HG03520 (cell line): ENCODE measurements around the gene MRTFB.
A peak's percentile ranks its signal among the peaks of the same experiment; 100 is the strongest.

Experiments
- ATAC-seq: cut with Tn5 transposase; IDR thresholded peaks from one replicate; pipeline ENCODE4 v1.9.1; 2021; ENCODE audit warnings: mild to moderate bottlenecking, moderate library complexity; ENCODE audit not compliant: unreplicated experiment

Gene MRTFB

DNA sequence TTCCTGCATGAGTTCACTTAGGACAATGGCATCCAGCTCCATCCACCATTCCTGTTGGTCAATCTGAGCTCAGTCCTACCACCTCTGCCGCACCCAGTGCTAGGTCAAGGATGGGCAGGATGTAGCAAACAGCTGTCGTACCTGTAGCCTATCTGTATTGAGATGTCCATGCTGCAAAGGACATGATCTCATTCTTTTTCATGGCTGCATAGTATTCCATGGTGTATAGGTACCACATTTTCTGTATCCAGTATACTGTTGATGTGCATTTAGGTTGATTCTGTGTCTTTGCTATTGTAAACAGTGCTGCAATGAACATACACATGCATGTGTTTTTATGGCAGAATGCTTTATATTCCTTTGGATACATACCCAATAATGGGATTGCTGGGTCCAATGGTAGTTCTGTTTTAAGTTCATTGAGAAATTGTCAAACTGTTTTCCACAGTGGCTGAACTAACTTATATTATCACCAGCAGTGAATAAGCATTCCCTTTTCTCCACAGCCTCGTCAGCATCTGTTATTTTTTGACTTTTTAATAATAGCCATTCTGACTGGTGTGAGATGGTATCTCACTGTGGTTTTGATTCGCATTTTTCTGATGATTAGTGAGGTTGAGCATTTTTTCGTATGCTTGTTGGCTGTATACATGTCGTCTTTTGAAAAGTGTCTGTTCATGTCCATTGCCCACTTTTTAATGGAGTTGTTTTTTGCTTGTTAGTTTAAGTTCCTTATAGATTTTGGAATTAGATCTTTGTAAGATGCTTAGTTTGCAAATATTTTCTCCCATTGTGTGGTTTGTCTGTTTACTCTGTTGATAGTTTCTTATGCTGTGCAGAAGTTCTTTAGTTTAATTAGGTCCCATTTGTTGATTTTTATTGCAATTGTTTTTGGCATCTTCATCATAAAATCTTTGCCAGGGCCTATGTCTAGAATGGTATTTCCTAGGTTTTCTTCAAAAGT is 7.2 kb upstream of the MRTFB start:
- no peak for ATAC-seq

DNA sequence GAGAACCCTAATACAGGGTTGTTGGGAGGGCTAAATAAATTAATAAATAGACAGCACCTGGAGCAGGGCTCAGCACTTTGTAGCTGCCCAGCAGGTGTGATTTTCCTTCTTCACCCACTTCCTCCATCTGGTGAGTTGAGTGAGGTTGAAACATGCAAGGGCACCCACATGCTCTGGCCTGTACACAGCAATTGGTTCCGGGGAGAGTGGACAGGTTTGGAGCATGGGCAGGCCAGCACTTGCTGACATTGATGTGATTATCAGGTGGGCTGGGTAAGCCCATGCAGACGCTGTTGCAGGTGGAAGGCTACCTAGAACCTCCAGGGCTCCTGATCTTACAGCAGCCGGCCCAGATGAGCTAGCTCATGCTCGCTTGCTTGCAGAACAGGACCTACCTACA is 1.3 kb upstream of the MRTFB start:
- ATAC-seq = no peak

DNA sequence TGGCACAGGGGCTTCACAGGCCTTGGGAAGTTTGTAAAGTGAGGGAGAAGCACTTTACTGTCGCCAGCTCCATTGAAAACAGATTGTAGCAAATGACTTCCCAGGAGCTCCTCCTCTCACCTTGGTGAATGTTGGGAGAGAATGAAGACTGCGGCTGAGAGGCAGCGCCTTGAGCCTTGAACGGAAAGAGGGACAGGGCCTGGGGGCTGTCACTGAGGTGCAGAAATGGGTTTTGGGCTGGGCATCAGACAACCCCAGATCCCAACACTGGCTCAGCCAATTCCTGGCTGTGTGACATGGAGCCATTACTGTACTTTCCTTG is 603 bp upstream of the MRTFB start:
- no peak for ATAC-seq

DNA sequence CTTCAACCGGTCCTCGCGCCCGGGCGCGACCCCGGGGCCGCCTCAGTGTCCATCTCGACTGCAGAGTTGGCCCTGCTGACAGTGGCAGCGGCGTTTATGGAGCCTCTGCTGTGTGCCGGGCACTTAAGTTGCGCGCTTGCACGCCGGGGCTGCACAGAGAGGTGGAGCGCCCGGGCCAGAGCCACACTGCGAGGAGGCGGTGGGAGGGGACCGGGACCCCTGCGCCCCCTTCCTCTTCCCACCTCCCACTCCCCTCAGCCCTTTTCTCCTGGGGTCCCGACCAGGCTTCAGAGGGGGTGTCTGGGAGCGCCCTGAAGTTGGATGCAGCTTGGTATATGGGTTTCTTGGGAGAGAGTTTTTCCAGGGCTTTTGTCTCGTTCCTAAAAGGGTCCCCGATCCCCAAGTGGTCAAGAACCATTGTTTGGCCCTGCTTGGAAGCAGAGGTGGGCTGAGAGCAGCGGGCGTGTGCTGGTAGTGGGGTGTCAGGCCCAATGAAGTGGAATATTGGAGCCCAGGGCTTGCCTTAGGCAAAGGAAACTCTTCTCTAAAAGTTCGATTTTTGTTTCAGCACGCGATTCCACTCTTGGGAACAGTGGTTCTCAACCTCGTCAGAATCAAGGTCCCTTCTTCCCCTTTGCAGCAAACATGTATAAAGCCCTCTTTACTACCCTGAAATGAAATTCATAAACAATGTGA is 605 bp downstream of the MRTFB start:
- peak; percentile 29 for ATAC-seq

DNA sequence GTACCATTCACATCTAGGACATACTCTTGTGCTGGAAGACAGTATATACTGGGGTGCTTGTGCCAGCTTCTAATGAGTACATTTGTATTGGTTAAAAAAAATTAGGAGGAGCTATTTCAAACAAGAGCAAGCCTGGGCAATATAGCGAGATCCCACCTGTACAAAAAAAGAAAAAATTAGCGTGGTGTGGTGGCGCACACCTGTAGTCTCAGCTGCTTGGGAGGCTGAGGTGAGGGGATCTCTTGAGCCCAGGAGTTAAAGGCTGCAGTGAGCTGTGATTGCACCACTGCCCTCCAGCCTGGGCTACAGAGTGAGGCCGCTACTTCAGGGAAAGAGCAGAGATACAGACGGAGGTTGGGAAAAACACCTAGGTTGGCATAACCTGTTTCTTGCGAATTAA is 1.2 kb downstream of the MRTFB start:
- no peak for ATAC-seq

DNA sequence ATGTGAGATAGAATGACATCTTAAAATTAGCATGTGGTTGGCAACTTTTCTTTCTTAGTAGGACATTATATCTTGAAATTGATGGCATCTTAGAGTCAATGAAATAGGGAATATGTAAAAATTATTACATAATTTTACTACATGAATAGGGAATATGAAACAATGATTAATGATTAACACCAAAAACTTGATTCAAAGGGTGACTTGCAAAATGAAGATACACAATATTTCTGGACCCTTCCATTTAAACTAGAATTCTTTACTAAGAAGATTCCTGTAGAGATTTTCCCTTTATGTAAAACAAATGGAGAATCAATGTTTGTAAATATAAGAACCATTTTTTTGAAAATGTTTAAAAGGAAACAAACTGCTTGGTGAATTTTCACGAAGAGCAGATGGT is 3.4 kb downstream of the MRTFB start:
- ATAC-seq = no peak

DNA sequence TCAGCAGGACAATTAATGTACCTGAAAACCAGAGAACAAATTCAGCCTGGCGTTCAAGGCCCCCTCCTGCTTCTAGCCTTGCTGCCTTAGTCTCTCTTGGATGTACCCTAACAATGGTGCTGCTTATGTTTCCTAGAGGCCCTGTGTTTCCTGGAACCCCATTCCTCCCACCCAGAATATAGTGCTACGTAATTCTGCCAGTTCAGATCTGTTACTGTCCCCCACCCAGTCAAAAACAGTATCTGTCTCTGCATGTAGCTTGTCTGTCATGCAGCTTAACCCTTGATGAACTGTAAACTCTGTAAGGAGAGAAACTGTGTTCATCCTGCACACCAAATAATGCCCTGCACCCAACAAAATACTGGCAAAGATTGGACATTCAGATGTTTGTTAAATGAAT is 6.8 kb downstream of the MRTFB start:
- ATAC-seq = no peak

DNA sequence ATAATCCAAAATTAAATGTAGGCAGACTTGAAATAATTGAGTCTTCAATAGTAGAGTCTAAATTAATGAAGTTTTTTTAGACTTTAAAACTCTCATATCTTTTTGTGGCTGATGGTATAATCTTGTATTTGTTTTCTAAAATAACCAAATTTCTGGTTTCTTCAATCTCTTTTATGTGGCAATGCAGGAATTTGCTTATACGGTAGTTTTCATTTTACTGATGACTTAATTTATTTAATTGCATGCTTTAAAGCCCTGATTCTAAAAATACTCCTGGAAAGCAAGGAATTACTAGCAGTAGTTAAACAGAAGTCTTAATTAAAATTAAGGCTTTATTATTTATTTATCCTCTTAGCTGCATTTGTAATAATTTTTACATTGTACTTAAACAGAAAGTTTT is 15.4 kb downstream of the MRTFB start:
- no peak for ATAC-seq

DNA sequence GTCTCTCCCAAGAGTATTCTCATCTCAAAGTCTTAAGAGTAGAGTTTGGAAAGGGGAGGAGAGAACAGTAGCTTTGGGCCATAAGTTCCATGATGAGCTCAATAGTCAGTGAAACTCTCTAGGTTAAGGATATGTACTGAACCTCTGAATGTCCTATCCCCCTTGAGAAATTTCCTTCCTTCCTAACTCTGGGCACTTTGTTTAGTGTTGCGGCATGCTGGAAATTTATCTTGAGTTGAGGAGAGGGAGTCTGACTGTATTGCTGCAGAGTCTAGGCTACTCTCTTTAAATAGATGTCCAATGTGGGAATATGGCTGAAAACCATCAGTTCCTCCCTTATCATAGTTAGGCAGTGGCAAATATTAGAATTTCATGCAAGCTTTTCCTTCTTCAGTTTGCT is 16.1 kb downstream of the MRTFB start:
- no peak for ATAC-seq

DNA sequence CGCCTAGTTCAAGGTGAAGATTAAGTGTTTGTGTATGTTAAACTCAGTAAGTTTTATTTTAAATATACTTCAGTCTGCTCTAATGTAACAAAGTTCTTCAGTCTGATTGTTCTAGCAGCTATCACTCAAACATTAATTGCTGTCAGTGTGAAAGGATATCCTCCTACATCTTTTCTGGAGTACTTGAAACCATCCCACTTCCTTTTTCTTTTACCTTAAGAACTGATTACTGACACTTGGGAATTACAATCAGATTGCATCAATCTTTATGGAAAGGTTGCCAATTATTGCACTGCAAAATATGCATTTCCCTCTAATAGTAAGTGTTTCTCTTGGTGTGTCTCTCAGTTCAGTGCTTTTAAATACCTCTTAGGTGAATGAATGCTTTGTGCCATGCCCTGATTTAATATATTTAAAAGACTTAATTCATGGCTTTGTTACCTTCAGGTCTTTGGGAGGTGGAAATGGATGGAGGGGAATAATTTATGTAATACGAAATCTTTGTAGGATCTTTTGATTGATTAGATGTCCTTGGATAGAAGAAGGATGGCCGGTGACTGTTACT is 16.6 kb downstream of the MRTFB start:
- ATAC-seq = no peak

DNA sequence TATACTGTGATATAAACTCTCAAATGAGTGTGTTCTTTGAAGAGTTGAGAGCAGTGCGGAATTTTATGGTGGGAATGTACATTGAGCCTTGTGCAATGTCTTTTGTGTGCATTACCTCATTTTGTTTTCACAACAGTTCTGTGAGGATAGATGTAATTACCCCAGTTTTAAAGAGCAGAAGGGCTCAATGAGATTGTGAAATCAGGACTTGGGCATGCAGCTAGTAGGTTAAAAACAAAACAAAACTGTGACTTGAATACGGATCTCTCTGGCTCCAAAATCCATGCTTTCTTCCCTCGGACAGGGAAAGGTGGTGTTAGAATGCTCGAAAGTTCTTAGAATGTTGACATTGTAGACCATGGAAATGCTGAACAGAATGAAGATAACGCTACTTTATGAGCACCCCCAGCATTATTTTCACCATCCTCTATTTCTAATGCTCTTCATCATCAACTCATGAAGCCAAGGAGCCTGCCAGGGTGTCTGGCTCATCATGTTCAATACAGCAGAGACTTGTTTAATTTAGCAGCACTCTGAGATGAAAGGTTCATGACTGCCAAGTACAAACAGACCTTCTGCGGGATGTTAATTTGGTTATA is 17.1 kb downstream of the MRTFB start:
- no peak for ATAC-seq

DNA sequence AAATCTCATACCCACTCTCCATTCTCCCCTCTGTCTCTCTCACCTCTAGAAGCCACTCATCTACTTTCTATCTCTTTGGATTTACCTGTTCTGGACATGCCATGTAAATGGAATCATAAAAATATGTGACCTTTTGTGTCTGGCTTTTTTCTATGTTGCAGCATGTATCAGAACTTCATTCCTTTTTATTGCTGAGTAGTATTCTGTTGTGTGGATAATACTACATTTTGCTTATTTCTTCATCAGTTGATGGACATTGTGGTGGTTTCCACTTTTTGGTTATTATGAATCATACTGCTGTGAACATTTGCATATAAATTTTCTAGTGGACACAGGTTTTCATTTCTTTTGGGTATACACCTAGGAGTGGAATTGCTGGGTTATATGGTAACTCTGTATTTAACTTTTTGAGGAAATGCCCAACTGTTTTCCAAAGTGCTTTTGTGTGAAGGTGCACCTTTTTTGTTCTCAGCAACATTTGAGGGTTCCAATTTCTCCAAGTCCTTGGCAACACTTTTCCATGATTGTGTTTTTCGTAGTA is 18.2 kb downstream of the MRTFB start:
- no peak for ATAC-seq

DNA sequence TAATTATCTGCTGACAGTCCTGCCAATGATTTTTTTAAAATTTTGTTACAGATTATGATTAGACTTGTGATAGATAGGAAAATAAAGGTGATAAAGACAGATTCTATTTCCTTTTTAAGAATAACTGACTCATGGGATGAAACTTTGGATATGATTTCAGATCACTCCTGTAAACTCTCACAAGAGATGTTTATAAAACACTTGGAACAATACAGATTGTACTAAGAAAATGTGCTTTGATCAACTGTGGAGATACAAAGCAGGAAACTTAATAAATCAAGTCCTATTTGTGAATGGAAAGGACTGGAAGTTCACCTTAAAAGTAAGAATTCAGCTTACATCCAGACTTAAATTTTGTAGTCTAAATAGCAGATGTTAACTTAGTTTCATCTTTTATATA is 21.4 kb downstream of the MRTFB start:
- no peak for ATAC-seq

DNA sequence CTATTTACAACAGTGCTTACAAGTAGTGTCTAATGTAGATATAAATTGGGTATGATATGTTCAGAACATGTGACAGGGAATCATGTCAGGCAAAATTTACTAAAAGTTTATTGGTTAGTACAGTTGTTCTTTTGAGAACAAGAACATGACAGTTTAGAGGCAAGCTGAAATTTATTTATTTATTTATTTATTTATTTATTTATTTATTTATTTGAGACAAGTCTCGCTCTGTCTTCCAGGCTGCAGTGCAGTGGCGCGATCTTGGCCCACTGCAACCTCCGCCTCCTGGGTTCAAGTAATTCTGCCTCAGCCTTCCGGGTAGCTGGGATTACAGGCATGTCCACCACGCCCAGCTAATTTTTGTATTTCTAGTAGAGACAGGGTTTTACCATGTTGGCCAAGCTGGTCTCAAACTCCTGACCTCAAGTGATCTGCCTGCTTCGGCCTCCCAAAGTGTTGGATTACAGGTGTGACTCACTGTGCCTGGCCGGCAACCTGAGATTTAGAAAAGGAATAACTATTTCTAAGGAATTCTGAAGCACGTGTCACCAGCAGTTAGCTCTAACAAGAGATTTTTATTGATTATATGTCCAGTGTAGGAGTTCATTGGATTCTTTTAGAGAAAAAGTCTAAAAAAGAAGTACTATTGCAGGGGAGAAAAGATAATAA is 24.9 kb downstream of the MRTFB start:
- ATAC-seq = no peak

DNA sequence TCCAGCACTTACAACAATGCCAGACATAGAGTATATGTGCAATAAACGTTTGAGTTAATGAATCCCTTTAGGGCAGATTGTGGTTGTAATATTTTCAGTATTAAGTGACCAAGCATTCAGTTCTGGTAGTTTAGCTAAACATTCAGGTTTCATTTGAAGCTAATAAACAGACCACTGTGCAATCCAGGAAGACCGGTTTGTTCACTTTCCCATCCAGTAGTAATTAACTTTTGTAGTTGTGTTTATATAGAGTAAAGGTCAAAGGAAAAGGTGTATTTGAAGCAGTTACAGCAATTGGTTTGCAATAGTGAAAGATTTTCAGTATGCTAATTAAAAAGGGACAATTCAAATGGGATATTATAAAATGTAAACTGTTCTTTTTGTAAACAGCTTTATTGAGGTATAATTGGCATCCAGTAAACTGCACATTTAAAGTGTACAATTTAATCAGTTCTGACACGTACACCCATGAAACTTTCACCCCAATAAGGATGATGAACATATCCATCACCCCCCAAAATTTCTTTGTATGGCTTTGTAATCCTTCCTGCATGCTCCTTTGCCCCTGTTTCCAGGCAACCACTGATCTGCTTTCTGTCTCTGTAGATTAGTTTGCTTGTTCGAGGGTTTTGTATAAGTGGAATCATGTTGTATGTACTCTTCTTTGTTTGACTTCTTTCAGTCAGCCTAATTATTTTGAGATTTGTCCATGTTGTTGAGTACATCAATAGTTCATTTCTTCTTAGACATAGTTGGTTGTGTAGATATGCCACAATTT is 26.3 kb downstream of the MRTFB start:
- ATAC-seq = no peak

DNA sequence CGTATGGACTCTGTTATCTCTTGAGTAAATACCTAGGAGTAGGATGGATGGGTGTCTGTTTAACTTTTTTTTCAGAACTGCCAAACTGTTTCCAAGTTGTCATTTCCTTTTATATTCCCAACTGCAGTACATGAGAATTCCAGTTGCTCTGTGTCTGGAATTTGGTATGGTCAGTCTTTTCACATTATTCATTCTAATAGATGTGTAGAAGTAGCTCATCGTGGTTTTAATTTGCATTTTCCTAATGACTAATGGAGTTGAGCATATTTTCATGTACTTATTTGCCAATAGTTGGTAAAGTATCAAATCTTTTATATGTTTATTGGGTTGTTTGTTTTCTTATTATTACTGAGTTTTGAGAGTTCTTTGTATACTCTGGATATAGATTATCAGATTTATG is 27.0 kb downstream of the MRTFB start:
- no peak for ATAC-seq

DNA sequence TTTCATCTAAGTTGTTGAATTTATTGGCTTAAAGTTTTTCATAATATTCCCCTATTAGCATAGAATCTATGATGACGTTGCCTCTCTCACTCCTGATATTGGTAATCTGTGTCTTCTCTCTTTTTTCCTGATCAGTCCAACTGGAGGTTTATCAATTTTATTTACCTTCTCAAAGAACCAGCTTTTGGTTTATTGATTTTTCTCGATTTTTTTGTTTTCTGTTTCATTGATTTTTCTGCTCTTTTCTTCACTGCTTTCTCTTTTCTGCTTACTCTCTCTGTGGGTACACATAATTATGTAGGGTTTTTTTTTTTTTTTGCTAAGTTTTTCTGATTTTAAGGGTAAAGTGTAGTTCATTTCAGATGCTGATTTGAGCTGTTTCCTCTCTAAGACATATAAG is 29.7 kb downstream of the MRTFB start:
- no peak for ATAC-seq

DNA sequence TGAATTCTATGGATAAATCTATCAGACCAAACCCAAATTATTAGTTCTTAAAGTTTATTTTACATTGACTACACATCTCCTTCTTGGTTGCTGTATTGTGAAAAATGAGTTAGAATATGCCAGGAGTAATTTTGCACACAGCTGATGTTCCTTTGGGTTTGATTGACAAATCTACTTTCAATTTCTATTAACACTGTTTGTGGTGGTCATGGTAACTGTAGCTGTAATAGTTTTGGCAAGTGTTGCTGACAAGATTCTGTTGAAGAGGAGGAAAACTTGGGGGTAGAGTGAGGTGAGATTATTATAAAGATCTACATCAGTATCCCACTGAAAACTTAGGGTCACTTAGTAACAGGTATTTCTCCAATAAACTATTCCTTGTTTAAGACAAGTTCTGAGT is 30.3 kb downstream of the MRTFB start:
- ATAC-seq = peak; percentile 63

DNA sequence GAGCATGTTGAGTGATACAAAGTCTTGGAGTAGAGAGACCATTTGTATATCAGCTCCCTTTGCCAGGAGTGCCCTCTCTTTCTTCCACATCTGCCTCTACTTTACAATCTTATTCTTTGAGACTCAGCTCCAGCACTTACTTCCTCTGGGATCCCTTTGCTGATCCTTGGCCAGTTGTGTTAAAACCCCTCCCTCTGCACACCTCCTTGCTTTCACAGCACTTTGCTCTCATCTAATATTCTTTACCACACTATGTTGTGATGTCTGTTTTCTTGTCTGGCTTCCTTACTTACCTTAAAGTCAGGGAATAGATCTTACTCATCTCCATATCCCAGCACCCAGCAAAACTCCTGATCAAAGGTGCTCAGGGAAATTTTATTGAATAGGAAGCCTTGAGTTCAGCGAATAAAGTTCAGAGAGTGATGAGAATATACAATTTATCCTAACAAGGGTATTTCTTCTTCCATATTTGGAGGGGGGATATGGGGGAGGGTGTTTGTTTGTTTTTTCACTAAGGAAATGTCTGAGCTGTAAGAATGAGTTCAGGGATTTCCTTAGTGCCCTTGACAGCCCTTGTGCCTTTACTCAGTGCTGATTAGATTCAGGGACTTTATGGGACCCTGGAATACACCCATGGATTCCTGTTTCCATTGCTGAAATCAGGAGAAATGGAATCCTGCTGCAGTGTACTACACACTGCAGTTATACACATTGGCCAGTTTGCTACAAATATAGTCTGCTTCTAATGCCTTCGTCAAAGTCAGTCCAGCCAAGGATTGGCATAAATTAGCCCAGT is 32.0 kb downstream of the MRTFB start:
- no peak for ATAC-seq
